Endodermal cell (in vitro differentiated cells): ENCODE data around the gene DESI1. TPM values are rescaled to one million over a fixed set of nuclear protein-coding genes. Genes with fewer than 3 reads are reported as not detected.

ENCODE experiments used
- DNase-seq: peaks from one replicate; pipeline ENCODE4 v3.0.0-alpha.2; 2017
- H3K27ac ChIP-seq: 2 replicates; pipeline ENCODE4 v1.5.1; 2013; ENCODE audit warnings: mild to moderate bottlenecking, low read depth, low read length, moderate library complexity
- H3K27me3 ChIP-seq: 2 replicates; pipeline ENCODE4 v1.6.1; 2013; ENCODE audit warnings: mild to moderate bottlenecking, low read length, moderate library complexity; ENCODE audit not compliant: insufficient read depth, control insufficient read depth, poor library complexity, severe bottlenecking
- H3K36me3 ChIP-seq: 2 replicates; pipeline ENCODE4 v1.7.0; 2013; ENCODE audit warnings: mild to moderate bottlenecking, low read length, moderate library complexity; ENCODE audit not compliant: control insufficient read depth, insufficient read depth
- H3K4me1 ChIP-seq: one replicate; pipeline ENCODE4 v1.7.0; 2013; ENCODE audit warnings: low read length; ENCODE audit not compliant: control insufficient read depth, insufficient read depth
- H3K4me3 ChIP-seq: 2 replicates; pipeline ENCODE4 v1.5.1; 2013; ENCODE audit warnings: mild to moderate bottlenecking, low read length, moderate library complexity
- H3K9ac ChIP-seq: 2 replicates; pipeline ENCODE4 v1.6.1; 2013; ENCODE audit warnings: mild to moderate bottlenecking, low read length, moderate library complexity; ENCODE audit not compliant: poor library complexity, severe bottlenecking; ENCODE audit errors: extremely low read depth
- H3K9me3 ChIP-seq: 2 replicates; pipeline ENCODE4 v1.6.1; 2013; ENCODE audit warnings: mild to moderate bottlenecking, low read length, moderate library complexity; ENCODE audit not compliant: control insufficient read depth
- H3K27ac Mint-ChIP-seq: 2 replicates; pipeline ENCODE4 v1.8.0; 2020; ENCODE audit warnings: mixed read lengths
- H3K27me3 Mint-ChIP-seq: 2 replicates; pipeline ENCODE4 v1.8.0; 2021; ENCODE audit warnings: mild to moderate bottlenecking, mixed read lengths; ENCODE audit not compliant: insufficient read depth
- H3K36me3 Mint-ChIP-seq: 2 replicates; pipeline ENCODE4 v1.8.0; 2020; ENCODE audit warnings: low read depth, mixed read lengths
- H3K4me1 Mint-ChIP-seq: 2 replicates; pipeline ENCODE4 v1.8.0; 2020; ENCODE audit warnings: mixed read lengths
- H3K4me3 Mint-ChIP-seq: 2 replicates; pipeline ENCODE4 v1.8.0; 2020; ENCODE audit warnings: mild to moderate bottlenecking, moderate library complexity, mixed read lengths
- H3K9me3 Mint-ChIP-seq: 2 replicates; pipeline ENCODE4 v1.8.0; 2020; ENCODE audit warnings: mild to moderate bottlenecking, mixed read lengths
- CTCF ChIP-seq: fragments of 200-600 bp; sonication (generic); conservative IDR thresholded peaks from 2 replicates; pipeline ENCODE4 v1.5.0; 2021; ENCODE audit warnings: antibody characterized with exemption, mild to moderate bottlenecking
- WGBS, 2 experiments: methylation state at CpG; one replicate each; pipeline versions ENCODE4 v1.1.5 to v1.1.7; 2013; ENCODE audit warnings: missing lambda C conversion rate in 2 of 2, mixed read lengths in 1 of 2; ENCODE audit not compliant: insufficient coverage in 1 of 2, insufficient read length in 1 of 2; 5-methylcytosine and 5-hydroxymethylcytosine counted together
- total RNA-seq, 2 donors: library from RNA; stranded (reverse); fragmentation: NEBNext Ultra II Directional in 1 of 2; extraction: Animal tissue kit (Norgen Biotek cat#: 25700) in 1 of 2; gene quantifications; 2 replicates in 1 of 2; 3 replicates in 1 of 2; pipeline ENCODE4 v1.2.1, GENCODE V29; 2021

DESI1 gene
- total RNA-seq, 2 donors from 2014 or later: 21.8 to 28.9 TPM

GRCh38 chr22:41557401-41558240, 63.2 kb downstream of the DESI1 start:
- Histone ChIP-seq H3K4me3 (no peak overlapping the region), H3K9ac (no peak overlapping the region), H3K27ac (peak overlapping the region; percentile 96), H3K4me1 (peaks cover 3% of the 10 kb centered on the region), H3K9me3 (no peaks in the 10 kb centered on the region), H3K36me3 (no peaks in the 10 kb centered on the region), H3K27me3 (no peaks in the 10 kb centered on the region)
- Mint-ChIP-seq H3K4me1 (peaks cover 29% of the 10 kb centered on the region), H3K9me3 (no peaks in the 10 kb centered on the region), H3K27me3 (no peaks in the 10 kb centered on the region), H3K36me3 (no peaks in the 10 kb centered on the region), H3K27ac (peak overlapping the region; percentile 62), H3K4me3 (no peak overlapping the region)
- peak; percentile 73 for DNase-seq
- no peak for TF ChIP-seq CTCF
- WGBS, 2 experiments: 85 to 87% methylated on average over 13 to 19 of the region's 19 CpGs

- no peaks in the 10 kb centered on the region for H3K36me3 Mint-ChIP-seq
- no peaks in the 10 kb centered on the region for H3K9me3 ChIP-seq
- 93 to 94% methylated on average over 6 to 10 of the region's 10 CpGs for WGBS, 2 experiments
- peaks cover 21% of the 10 kb centered on the region for H3K4me1 Mint-ChIP-seq
- no peak overlapping the region for H3K4me3 ChIP-seq
- no peaks in the 10 kb centered on the region for H3K9me3 Mint-ChIP-seq
- H3K27ac ChIP-seq: peak overlapping the region; percentile 96
- no peaks in the 10 kb centered on the region for H3K36me3 ChIP-seq
- H3K4me1 ChIP-seq: peaks cover 3% of the 10 kb centered on the region
- DNase-seq: no peak
- no peaks in the 10 kb centered on the region for H3K27me3 Mint-ChIP-seq
- H3K4me3 Mint-ChIP-seq: no peak overlapping the region
- H3K27ac Mint-ChIP-seq: no peak overlapping the region
- no peak for TF ChIP-seq CTCF
- H3K9ac ChIP-seq: no peak overlapping the region
- H3K27me3 ChIP-seq: no peaks in the 10 kb centered on the region
Measured at GRCh38 chr22:41556561-41556960, 64.3 kb downstream of the DESI1 start.

- Histone ChIP-seq H3K36me3 (no peaks in the 10 kb centered on the region), H3K4me1 (no peaks in the 10 kb centered on the region), H3K27me3 (no peaks in the 10 kb centered on the region), H3K9ac (no peak overlapping the region), H3K27ac (no peak overlapping the region), H3K9me3 (no peaks in the 10 kb centered on the region), H3K4me3 (no peak overlapping the region)
- Mint-ChIP-seq H3K36me3 (no peaks in the 10 kb centered on the region), H3K4me1 (peaks cover 10% of the 10 kb centered on the region), H3K9me3 (no peaks in the 10 kb centered on the region), H3K4me3 (no peak overlapping the region), H3K27ac (no peak overlapping the region), H3K27me3 (no peaks in the 10 kb centered on the region)
- TF ChIP-seq CTCF: no peak
- no peak for DNase-seq
- WGBS, 2 experiments: 85 to 91% methylated on average over 5 to 7 of the region's 7 CpGs
Measured at GRCh38 chr22:41555325-41555982, 65.4 kb downstream of the DESI1 start.
